ENCODE results near the gene GPX4. TPM values are rescaled to one million over a fixed set of nuclear protein-coding genes. Genes with fewer than 3 reads are reported as not detected.

The GPX4 gene, protein sequence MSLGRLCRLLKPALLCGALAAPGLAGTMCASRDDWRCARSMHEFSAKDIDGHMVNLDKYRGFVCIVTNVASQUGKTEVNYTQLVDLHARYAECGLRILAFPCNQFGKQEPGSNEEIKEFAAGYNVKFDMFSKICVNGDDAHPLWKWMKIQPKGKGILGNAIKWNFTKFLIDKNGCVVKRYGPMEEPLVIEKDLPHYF
- 387 TPM for total RNA-seq
- long read RNA-seq, transcript GPX4-204 (6 exons, 536 nt) = minor isoform, 7 of 270 reads
- long read RNA-seq, transcript GPX4-201 (7 exons, 919 nt) = major isoform, 187 of 270 reads
- long read RNA-seq, partial matches to known transcripts = 25 of 270 reads
- long read RNA-seq, other reads (novel, unspliced or antisense) = 50 of 270 reads

DNA sequence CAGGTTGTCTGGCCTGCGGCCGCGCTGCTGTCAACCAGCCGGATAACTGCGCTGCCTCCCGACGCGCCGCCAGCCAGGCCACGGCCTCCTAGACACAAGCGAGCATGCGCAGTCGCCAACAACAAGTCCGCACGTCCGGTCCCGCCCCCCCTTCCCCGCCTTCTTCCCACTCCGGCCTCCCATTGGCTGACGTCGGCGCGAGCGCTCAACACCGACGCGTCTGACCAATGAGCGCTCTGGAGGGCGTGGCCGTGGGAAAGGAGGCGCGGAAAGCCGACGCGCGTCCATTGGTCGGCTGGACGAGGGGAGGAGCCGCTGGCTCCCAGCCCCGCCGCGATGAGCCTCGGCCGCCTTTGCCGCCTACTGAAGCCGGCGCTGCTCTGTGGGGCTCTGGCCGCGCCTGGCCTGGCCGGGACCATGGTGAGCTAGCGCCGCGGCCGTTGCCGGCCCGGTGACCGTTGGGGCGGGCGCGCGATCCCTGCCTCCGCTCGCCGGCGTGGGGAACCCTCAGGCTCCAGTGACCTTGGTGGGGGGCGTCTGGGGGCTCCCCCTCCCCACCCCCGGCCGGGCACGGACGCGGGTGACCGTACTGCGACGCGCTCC, at the start of gene GPX4:
TSS of gene GPX4 (plus strand) at position 287 of the 603 bp plus-strand sequence. CDS start at position 337, 50 bp downstream.
- Histone ChIP-seq H3K4me3 (peak within 1 kb of the TSS; percentile 74), H3K4me1 (peaks cover 55% of the 10 kb centered on the region), H3K9me3 (no peaks in the 10 kb centered on the region), H3K27me3 (no peaks in the 10 kb centered on the region), H3K27ac (peak within 1 kb of the TSS; percentile 96), H3K36me3 (peaks cover 26% of the 10 kb centered on the region)
- peak; percentile 100 for DNase-seq
- no peak for TF ChIP-seq CTCF (IDR thresholded peaks at IDR 0.05)
- ATAC-seq = peak; percentile 87
- intact Hi-C loops (cut with DNase I) = no loop called here

- no peaks in the 10 kb centered on the region for H3K27me3 ChIP-seq
- H3K9me3 ChIP-seq = peaks cover 14% of the 10 kb centered on the region
- no peak overlapping the region for H3K4me3 ChIP-seq
- H3K36me3 ChIP-seq = no peaks in the 10 kb centered on the region
- intact Hi-C loops (cut with DNase I) = no loop called here
- DNase-seq = no peak
- H3K27ac ChIP-seq = no peak overlapping the region
- no peak for ATAC-seq
- TF ChIP-seq CTCF (IDR thresholded peaks at IDR 0.05) = no peak
- no peaks in the 10 kb centered on the region for H3K4me1 ChIP-seq
Measured at GRCh38 chr19:1054102-1055027, 49.4 kb upstream of the GPX4 start.

- TF ChIP-seq CTCF (IDR thresholded peaks at IDR 0.05) = no peak
- DNase-seq (no peak), ATAC-seq (no peak)
- Histone ChIP-seq H3K9me3 (peaks cover 14% of the 10 kb centered on the region), H3K4me1 (no peaks in the 10 kb centered on the region), H3K27me3 (no peaks in the 10 kb centered on the region), H3K4me3 (no peak overlapping the region), H3K36me3 (no peaks in the 10 kb centered on the region), H3K27ac (no peak overlapping the region)
- intact Hi-C loops (cut with DNase I) = no loop called here
Measured at GRCh38 chr19:1055028-1055425, 48.8 kb upstream of the GPX4 start.

DNA sequence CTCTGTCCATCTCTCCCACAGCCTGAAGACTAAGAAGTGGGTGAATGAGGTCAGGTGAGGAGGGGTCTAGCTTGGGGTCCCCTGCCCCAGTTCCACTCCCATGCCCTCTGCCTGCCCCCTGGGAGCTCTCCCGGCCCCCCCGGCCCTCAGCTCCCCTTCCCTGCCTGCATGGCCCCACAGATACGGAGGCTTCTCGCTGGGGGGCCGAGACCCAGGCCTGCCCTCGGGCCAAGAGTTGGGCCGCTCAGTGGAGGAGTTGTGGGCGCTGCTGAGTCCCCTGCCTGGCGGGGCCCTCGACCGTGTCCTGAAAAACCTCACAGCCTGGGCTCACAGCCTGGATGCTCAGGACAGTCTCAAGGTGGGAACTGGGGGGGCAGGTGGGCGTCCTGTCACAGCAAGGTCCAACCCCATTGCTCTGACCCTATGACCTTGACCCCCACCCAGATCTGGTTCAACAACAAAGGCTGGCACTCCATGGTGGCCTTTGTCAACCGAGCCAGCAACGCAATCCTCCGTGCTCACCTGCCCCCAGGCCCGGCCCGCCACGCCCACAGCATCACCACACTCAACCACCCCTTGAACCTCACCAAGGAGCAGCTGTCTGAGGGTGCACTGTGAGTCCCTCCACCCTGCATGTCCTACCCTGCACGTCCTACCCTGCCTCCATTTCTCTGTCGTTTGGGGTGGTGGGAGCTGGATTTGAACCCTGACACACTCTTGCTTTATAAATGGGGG, 47.7 kb upstream of the GPX4 start:
- H3K27me3 ChIP-seq = no peaks in the 10 kb centered on the region
- H3K27ac ChIP-seq = no peak overlapping the region
- no peak overlapping the region for H3K4me3 ChIP-seq
- ATAC-seq = no peak
- no peak for DNase-seq
- no peaks in the 10 kb centered on the region for H3K4me1 ChIP-seq
- TF ChIP-seq CTCF (IDR thresholded peaks at IDR 0.05) = no peak
- intact Hi-C loops (cut with DNase I) = no loop called here
- H3K36me3 ChIP-seq = no peaks in the 10 kb centered on the region
- H3K9me3 ChIP-seq = peaks cover 14% of the 10 kb centered on the region

Measured in upper lobe of right lung (tissue), 1 donor.